HL-60 (cell line): Measurements from ENCODE around the gene RBM4.

ENCODE experiments used
- DNase-seq, 2 experiments: peaks; one replicate each; pipeline ENCODE4 v3.0.0-alpha.2; 2010 to 2020; ENCODE audit warnings: low read depth in 1 of 2, low spot score in 1 of 2
- H3K27ac ChIP-seq: fragments of 250-450 bp; sonication (Bioruptor Pico); replicated peaks from 2 replicates; pipeline ENCODE4 v1.5.1; 2020; ENCODE audit warnings: mild to moderate bottlenecking, moderate library complexity
- H3K27me3 ChIP-seq: fragments of 250-450 bp; sonication (Bioruptor Pico); 2 replicates; pipeline ENCODE4 v1.5.1; 2021; ENCODE audit warnings: mild to moderate bottlenecking, moderate library complexity; ENCODE audit not compliant: insufficient read depth, poor library complexity, severe bottlenecking
- H3K4me3 ChIP-seq: replicated peaks from 2 replicates; pipeline ENCODE4 v1.5.1; 2011; ENCODE audit warnings: mild to moderate bottlenecking, control low read depth, low read length; ENCODE audit not compliant: insufficient read depth
- GABPA ChIP-seq: IDR thresholded peaks from 2 replicates; pipeline ENCODE4 v1.6.1; 2012; ENCODE audit warnings: low read depth
- POLR2AphosphoS5 ChIP-seq: IDR thresholded peaks from 2 replicates; pipeline ENCODE4 v1.6.1; 2012; ENCODE audit warnings: low read depth
- SPI1 ChIP-seq: IDR thresholded peaks from 2 replicates; pipeline ENCODE4 v1.6.1; 2012; ENCODE audit warnings: low read depth, mild to moderate bottlenecking, borderline replicate concordance
- TF ChIP-seq, protein P1 (sequence below): IDR thresholded peaks from 2 replicates; pipeline ENCODE4 v1.6.1; 2012; ENCODE audit warnings: low read depth; ENCODE audit not compliant: insufficient replicate concordance
- TF ChIP-seq, protein P2 (sequence below): IDR thresholded peaks from one replicate; pipeline ENCODE4 v1.5.1; 2011; ENCODE audit warnings: low read length, control low read depth, inconsistent platforms; ENCODE audit not compliant: insufficient read depth

Gene RBM4

DNA sequence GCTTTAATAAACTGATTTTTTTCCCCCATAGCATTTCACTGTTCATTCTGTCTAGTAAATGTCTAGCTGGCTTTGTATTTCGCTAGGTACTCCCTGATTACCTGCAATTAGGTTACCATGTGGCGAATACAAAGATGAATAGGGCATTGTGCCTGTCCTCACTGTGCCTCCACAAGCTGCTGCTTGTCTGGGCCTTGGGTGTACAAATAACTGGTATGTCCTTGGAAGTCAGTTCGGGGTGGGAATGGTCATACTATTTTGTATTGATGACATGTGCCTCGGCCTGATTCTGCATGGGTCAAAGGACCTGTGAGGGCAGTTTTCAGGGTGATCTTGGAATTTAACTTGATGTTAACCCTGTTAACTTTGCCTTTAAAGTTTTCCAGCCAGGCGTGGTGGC, 11.4 kb downstream of the RBM4 start:
- no peak overlapping the region for H3K27ac ChIP-seq
- H3K27me3 ChIP-seq, result no peaks in the 10 kb centered on the region
- no peak for DNase-seq
- H3K4me3 ChIP-seq, result no peak overlapping the region
- TF ChIP-seq, protein P1, sequence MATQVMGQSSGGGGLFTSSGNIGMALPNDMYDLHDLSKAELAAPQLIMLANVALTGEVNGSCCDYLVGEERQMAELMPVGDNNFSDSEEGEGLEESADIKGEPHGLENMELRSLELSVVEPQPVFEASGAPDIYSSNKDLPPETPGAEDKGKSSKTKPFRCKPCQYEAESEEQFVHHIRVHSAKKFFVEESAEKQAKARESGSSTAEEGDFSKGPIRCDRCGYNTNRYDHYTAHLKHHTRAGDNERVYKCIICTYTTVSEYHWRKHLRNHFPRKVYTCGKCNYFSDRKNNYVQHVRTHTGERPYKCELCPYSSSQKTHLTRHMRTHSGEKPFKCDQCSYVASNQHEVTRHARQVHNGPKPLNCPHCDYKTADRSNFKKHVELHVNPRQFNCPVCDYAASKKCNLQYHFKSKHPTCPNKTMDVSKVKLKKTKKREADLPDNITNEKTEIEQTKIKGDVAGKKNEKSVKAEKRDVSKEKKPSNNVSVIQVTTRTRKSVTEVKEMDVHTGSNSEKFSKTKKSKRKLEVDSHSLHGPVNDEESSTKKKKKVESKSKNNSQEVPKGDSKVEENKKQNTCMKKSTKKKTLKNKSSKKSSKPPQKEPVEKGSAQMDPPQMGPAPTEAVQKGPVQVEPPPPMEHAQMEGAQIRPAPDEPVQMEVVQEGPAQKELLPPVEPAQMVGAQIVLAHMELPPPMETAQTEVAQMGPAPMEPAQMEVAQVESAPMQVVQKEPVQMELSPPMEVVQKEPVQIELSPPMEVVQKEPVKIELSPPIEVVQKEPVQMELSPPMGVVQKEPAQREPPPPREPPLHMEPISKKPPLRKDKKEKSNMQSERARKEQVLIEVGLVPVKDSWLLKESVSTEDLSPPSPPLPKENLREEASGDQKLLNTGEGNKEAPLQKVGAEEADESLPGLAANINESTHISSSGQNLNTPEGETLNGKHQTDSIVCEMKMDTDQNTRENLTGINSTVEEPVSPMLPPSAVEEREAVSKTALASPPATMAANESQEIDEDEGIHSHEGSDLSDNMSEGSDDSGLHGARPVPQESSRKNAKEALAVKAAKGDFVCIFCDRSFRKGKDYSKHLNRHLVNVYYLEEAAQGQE, result no peak
- no peak for TF ChIP-seq SPI1
- TF ChIP-seq, protein P2, sequence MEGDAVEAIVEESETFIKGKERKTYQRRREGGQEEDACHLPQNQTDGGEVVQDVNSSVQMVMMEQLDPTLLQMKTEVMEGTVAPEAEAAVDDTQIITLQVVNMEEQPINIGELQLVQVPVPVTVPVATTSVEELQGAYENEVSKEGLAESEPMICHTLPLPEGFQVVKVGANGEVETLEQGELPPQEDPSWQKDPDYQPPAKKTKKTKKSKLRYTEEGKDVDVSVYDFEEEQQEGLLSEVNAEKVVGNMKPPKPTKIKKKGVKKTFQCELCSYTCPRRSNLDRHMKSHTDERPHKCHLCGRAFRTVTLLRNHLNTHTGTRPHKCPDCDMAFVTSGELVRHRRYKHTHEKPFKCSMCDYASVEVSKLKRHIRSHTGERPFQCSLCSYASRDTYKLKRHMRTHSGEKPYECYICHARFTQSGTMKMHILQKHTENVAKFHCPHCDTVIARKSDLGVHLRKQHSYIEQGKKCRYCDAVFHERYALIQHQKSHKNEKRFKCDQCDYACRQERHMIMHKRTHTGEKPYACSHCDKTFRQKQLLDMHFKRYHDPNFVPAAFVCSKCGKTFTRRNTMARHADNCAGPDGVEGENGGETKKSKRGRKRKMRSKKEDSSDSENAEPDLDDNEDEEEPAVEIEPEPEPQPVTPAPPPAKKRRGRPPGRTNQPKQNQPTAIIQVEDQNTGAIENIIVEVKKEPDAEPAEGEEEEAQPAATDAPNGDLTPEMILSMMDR, result no peak
- TF ChIP-seq GABPA, result no peak
- TF ChIP-seq POLR2AphosphoS5, result peak; percentile 23; the same call in 1 of the 2 replicates

DNA sequence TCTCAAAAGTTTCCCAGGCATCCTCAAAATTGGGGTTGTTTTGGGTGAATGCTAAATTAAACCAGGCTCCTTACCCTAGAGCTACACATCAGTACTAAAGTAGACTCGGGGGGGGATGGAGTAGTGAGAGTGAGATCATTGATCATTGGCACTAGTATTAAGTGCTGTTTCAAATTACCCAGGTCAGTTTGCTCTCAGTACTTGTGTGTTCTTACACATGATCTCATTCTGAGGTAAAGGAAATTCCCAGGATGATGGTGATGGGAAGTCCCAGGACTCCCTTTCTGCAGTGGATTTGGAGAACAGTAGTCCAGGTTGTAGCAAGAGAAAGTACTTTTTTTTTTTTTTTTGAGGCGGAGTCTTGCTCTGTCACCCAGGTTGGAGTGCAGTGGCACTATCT, 12.5 kb downstream of the RBM4 start:
- Histone ChIP-seq H3K27ac (no peak overlapping the region), H3K27me3 (no peaks in the 10 kb centered on the region), H3K4me3 (no peak overlapping the region)
- DNase-seq, result no peak
- TF ChIP-seq, protein P2, result no peak
- TF ChIP-seq, protein P1, result no peak
- TF ChIP-seq SPI1 (no peak), POLR2AphosphoS5 (no peak), GABPA (no peak)

DNA sequence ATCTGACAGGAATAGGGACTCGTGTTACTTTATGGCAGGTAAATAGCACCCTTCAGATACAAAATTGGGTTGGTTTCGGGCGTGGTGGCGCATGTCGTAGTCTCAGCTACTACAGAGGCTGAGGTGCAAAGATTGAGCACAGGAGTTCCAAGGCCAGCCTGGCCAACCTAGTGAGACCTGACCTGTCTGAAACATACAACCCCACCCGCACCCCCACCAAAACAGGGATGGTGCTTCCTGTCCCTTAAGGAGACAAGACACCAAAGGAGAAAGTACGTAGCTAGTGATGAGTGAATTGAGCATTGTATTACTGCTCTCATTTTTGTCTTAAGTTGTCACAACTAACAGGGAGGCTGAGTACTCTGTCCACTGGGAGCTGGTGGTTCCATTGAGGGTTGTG, 14.1 kb downstream of the RBM4 start:
- H3K27ac ChIP-seq, result no peak overlapping the region
- DNase-seq, result no peak
- TF ChIP-seq POLR2AphosphoS5, result 0 out of 2 replicates have a peak, but pooled peaks have one; percentile 16
- TF ChIP-seq, protein P2, result no peak

DNA sequence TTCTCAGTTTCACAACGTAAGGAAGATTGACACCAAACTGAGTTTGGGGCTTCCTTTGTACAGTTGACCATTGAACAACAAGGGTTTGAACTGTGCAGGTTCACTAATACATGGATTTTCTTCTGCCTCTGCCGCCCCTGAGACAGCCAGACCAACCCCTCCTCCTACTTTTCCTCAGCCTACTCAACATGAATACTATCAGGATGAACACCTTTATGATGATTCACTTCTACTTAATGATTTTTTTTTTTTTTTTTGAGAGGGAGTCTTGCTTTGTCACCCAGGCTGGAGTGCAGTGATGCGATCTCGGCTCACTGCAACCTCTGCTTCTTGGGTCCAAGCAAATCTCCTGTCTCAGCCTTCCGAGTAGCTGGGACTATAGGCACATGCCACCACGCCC, 14.6 kb downstream of the RBM4 start:
- TF ChIP-seq, protein P2, result no peak
- TF ChIP-seq POLR2AphosphoS5, result no peak
- TF ChIP-seq, protein P1, result no peak
- TF ChIP-seq SPI1, result no peak
- no peak for TF ChIP-seq GABPA
- Histone ChIP-seq H3K4me3 (no peak overlapping the region), H3K27ac (no peak overlapping the region), H3K27me3 (no peaks in the 10 kb centered on the region)
- DNase-seq, result no peak

More for the DNA sequence above, 14.1 kb downstream of the RBM4 start:
- no peak overlapping the region for H3K4me3 ChIP-seq
- H3K27me3 ChIP-seq, result no peaks in the 10 kb centered on the region
